ENCODE measurements around the gene TUBG2. TPM values are rescaled to one million over a fixed set of nuclear protein-coding genes. Genes with fewer than 3 reads are reported as not detected.

The TUBG2 gene
- polyA plus RNA-seq, 1 donor from 2014 or later: 24.9 TPM

DNA sequence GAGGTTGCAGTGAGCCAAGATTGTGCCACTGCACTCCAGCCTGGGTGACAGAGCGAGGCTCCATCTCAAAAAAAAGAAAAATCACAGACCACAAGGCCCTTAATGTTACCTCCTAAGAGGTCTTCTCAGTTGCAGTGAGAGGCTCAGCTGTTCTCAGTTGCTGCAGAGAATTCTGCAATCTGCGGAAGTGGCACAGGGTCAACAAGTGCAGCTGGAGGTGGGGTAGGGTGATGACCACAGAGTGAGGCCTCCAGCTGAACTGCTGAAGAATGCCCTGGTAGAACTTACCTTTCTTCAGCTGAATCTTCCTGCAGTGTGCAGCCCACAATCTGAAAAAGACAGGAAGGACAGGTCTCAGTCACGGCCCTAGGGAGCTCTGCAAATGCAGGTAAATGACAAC, 49.5 kb downstream of the TUBG2 start:
- Histone ChIP-seq H3K27ac (ENCODE audit: low read length) (no peak overlapping the region), H3K9ac (ENCODE audit: low read length) (no peak overlapping the region), H3K4me2 (ENCODE audit: low read length) (no peak overlapping the region), H3K4me3 (ENCODE audit: low read length) (no peak overlapping the region), H2AFZ (ENCODE audit: low read depth, low read length) (no peak overlapping the region), H3K27me3 (ENCODE audit: insufficient read depth, low read depth, low read length) (no peaks in the 10 kb centered on the region), H3F3A (ENCODE audit: insufficient read depth, low read length, poor library complexity, severe bottlenecking) (no peaks in the 10 kb centered on the region), H3K9me3 (ENCODE audit: low read length) (no peaks in the 10 kb centered on the region), H3K9me2 (ENCODE audit: insufficient read depth, low read length) (no peaks in the 10 kb centered on the region), H3K79me2 (replicated peaks; ENCODE audit: insufficient read depth, low read length) (no peaks in the 10 kb centered on the region), H3K36me3 (ENCODE audit: insufficient read depth, low read length) (no peaks in the 10 kb centered on the region), H4K20me1 (ENCODE audit: insufficient read depth) (no peaks in the 10 kb centered on the region)
- TF ChIP-seq, protein P1, sequence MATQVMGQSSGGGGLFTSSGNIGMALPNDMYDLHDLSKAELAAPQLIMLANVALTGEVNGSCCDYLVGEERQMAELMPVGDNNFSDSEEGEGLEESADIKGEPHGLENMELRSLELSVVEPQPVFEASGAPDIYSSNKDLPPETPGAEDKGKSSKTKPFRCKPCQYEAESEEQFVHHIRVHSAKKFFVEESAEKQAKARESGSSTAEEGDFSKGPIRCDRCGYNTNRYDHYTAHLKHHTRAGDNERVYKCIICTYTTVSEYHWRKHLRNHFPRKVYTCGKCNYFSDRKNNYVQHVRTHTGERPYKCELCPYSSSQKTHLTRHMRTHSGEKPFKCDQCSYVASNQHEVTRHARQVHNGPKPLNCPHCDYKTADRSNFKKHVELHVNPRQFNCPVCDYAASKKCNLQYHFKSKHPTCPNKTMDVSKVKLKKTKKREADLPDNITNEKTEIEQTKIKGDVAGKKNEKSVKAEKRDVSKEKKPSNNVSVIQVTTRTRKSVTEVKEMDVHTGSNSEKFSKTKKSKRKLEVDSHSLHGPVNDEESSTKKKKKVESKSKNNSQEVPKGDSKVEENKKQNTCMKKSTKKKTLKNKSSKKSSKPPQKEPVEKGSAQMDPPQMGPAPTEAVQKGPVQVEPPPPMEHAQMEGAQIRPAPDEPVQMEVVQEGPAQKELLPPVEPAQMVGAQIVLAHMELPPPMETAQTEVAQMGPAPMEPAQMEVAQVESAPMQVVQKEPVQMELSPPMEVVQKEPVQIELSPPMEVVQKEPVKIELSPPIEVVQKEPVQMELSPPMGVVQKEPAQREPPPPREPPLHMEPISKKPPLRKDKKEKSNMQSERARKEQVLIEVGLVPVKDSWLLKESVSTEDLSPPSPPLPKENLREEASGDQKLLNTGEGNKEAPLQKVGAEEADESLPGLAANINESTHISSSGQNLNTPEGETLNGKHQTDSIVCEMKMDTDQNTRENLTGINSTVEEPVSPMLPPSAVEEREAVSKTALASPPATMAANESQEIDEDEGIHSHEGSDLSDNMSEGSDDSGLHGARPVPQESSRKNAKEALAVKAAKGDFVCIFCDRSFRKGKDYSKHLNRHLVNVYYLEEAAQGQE (IDR thresholded peaks at IDR 0.05; ENCODE audit: borderline replicate concordance): no peak
- TF ChIP-seq RAD21 (conservative IDR thresholded peaks at IDR 0.05) (no peak), SMC3 (conservative IDR thresholded peaks at IDR 0.05; ENCODE audit: poor library complexity) (no peak)

DNA sequence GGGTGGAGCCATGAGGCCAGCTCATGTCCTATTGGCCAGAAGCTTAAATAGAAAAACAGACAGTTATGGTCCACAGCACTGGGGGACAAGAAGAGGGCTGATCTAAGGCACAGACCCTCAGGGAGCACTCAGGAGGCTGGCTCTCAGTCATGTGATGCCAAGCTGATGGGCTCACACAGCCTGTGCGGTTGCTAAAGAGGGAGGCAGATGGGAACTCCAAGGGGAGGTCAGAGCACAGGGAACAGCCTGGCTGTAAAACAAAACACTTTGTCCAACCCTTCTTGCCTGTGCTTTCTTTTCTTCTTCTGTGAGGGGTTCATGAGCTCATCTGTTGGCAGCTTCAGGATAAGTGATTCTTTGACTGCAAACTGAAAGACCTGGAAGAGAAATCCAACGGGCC, 50.5 kb downstream of the TUBG2 start:
- Histone ChIP-seq H3F3A (ENCODE audit: insufficient read depth, low read length, poor library complexity, severe bottlenecking) (no peaks in the 10 kb centered on the region), H4K20me1 (ENCODE audit: insufficient read depth) (no peaks in the 10 kb centered on the region), H3K36me3 (ENCODE audit: insufficient read depth, low read length) (no peaks in the 10 kb centered on the region), H3K79me2 (replicated peaks; ENCODE audit: insufficient read depth, low read length) (no peaks in the 10 kb centered on the region), H3K9me3 (ENCODE audit: low read length) (no peaks in the 10 kb centered on the region), H3K4me2 (ENCODE audit: low read length) (no peak overlapping the region), H3K27me3 (ENCODE audit: insufficient read depth, low read depth, low read length) (no peaks in the 10 kb centered on the region), H3K9me2 (ENCODE audit: insufficient read depth, low read length) (no peaks in the 10 kb centered on the region), H3K27ac (ENCODE audit: low read length) (no peak overlapping the region), H2AFZ (ENCODE audit: low read depth, low read length) (no peak overlapping the region), H3K4me3 (ENCODE audit: low read length) (no peak overlapping the region), H3K9ac (ENCODE audit: low read length) (no peak overlapping the region)
- TF ChIP-seq TAF1 (IDR thresholded peaks at IDR 0.05; ENCODE audit: low read depth) (no peak), EP300 (conservative IDR thresholded peaks at IDR 0.05; ENCODE audit: poor library complexity, severe bottlenecking) (no peak), MXI1 (conservative IDR thresholded peaks at IDR 0.05; ENCODE audit: poor library complexity, severe bottlenecking) (no peak), EZH2 (IDR thresholded peaks at IDR 0.05; ENCODE audit: borderline replicate concordance, insufficient read depth, low read length, poor library complexity, severe bottlenecking) (no peak), RAD21 (conservative IDR thresholded peaks at IDR 0.05) (no peak), SMC3 (conservative IDR thresholded peaks at IDR 0.05; ENCODE audit: poor library complexity) (no peak), POLR2AphosphoS5 (IDR thresholded peaks at IDR 0.05) (no peak)
- TF ChIP-seq, protein P1 (IDR thresholded peaks at IDR 0.05; ENCODE audit: borderline replicate concordance): no peak
- TF ChIP-seq, protein P2, sequence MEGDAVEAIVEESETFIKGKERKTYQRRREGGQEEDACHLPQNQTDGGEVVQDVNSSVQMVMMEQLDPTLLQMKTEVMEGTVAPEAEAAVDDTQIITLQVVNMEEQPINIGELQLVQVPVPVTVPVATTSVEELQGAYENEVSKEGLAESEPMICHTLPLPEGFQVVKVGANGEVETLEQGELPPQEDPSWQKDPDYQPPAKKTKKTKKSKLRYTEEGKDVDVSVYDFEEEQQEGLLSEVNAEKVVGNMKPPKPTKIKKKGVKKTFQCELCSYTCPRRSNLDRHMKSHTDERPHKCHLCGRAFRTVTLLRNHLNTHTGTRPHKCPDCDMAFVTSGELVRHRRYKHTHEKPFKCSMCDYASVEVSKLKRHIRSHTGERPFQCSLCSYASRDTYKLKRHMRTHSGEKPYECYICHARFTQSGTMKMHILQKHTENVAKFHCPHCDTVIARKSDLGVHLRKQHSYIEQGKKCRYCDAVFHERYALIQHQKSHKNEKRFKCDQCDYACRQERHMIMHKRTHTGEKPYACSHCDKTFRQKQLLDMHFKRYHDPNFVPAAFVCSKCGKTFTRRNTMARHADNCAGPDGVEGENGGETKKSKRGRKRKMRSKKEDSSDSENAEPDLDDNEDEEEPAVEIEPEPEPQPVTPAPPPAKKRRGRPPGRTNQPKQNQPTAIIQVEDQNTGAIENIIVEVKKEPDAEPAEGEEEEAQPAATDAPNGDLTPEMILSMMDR (IDR thresholded peaks at IDR 0.05; ENCODE audit: poor library complexity, severe bottlenecking): no peak

Small RNA genes within 50 kb of the gene (small RNA-seq; reads per million reads assigned to genes)
- 0 reads per million in 3 experiments for gene MIR6780A

Other genes starting within 250 kb of the TUBG2 start
- gene CAVIN1, start 236.0 kb upstream of the TUBG2 start, polyA plus RNA-seq: 0.07 and 0.18 TPM in 2 replicates
- 92.1 and 94.0 TPM in 2 replicates for gene ATP6V0A1, start 200.4 kb upstream of the TUBG2 start, polyA plus RNA-seq
- gene NAGLU, start 123.0 kb upstream of the TUBG2 start, polyA plus RNA-seq: 12.1 and 17.1 TPM in 2 replicates
- gene HSD17B1, start 106.4 kb upstream of the TUBG2 start, polyA plus RNA-seq: 1.0 and 2.1 TPM in 2 replicates
- gene COASY, start 97.1 kb upstream of the TUBG2 start, polyA plus RNA-seq: 8.2 and 10.1 TPM in 2 replicates
- gene MLX, start 92.2 kb upstream of the TUBG2 start, polyA plus RNA-seq: 35.7 and 47.2 TPM in 2 replicates
- gene PSMC3IP, start 81.6 kb upstream of the TUBG2 start, polyA plus RNA-seq: 22.5 and 36.2 TPM in 2 replicates
- gene RETREG3, start 49.9 kb upstream of the TUBG2 start, polyA plus RNA-seq: 30.1 and 34.6 TPM in 2 replicates
- gene TUBG1, start 49.6 kb upstream of the TUBG2 start, polyA plus RNA-seq: 14.2 and 22.3 TPM in 2 replicates
- gene PLEKHH3, start 17.7 kb downstream of the TUBG2 start, polyA plus RNA-seq: 18.4 and 20.2 TPM in 2 replicates
- 3.1 and 5.1 TPM in 2 replicates for gene CCR10, start 22.6 kb downstream of the TUBG2 start, polyA plus RNA-seq
- gene CNTNAP1, start 23.2 kb downstream of the TUBG2 start, polyA plus RNA-seq: 21.9 and 23.9 TPM in 2 replicates
- gene EZH1, start 85.8 kb downstream of the TUBG2 start, polyA plus RNA-seq: 52.5 and 68.3 TPM in 2 replicates
- gene RAMP2, start 101.9 kb downstream of the TUBG2 start, polyA plus RNA-seq: 0.96 and 2.1 TPM in 2 replicates
- gene VPS25, start 114.2 kb downstream of the TUBG2 start, polyA plus RNA-seq: 128 and 133 TPM in 2 replicates
- gene WNK4, start 121.3 kb downstream of the TUBG2 start, polyA plus RNA-seq: 0.10 TPM in 1 of 2 replicates, not detected in the other
- gene COA3, start 139.4 kb downstream of the TUBG2 start, polyA plus RNA-seq: 222 and 234 TPM in 2 replicates
- 0.21 and 1.2 TPM in 2 replicates for gene CNTD1, start 139.6 kb downstream of the TUBG2 start, polyA plus RNA-seq
- 74.7 and 87.7 TPM in 2 replicates for gene BECN1, start 165.0 kb downstream of the TUBG2 start, polyA plus RNA-seq
- 56.6 and 67.0 TPM in 2 replicates for gene PSME3, start 174.1 kb downstream of the TUBG2 start, polyA plus RNA-seq
- gene AOC2, start 185.3 kb downstream of the TUBG2 start, polyA plus RNA-seq: 1.8 and 2.8 TPM in 2 replicates
- 0.35 and 0.54 TPM in 2 replicates for gene AOC3, start 191.9 kb downstream of the TUBG2 start, polyA plus RNA-seq
- not detected in 2 replicates for gene G6PC1, start 241.5 kb downstream of the TUBG2 start, polyA plus RNA-seq

Measured in neural cell (in vitro differentiated cells).